GM19240 (cell line): ENCODE measurements around the gene SBNO2.
"Not testable (repeated sequence)": the region's sequence is repeated elsewhere in the genome, so short reads cannot be mapped to it uniquely, and the experiment has no call there.

Source experiments
- DNase-seq: peaks from one replicate; pipeline ENCODE4 v3.0.0; 2011; ENCODE audit warnings: low spot score; ENCODE audit not compliant: insufficient read length

SBNO2 gene

DNA sequence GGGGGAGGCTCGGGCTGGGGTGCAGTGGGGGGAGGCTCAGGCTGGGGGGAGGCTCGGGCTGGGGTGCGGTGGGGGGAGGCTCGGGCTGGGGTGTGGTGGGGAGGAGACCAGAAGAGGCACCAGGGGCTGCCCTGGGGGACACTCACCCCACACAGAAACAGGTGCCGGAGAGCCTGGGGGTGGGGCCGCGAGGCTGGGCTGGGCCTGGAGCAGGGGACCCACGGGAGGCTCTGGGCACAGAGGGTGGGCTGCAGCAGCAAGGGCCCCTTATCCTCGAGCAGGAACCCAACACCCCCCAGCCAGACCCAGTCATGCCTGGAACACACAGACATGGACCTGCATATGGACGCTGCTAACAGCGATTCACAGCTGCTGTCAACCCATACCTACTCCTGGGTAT is 35.9 kb downstream of the SBNO2 start:
- no peak for DNase-seq

DNA sequence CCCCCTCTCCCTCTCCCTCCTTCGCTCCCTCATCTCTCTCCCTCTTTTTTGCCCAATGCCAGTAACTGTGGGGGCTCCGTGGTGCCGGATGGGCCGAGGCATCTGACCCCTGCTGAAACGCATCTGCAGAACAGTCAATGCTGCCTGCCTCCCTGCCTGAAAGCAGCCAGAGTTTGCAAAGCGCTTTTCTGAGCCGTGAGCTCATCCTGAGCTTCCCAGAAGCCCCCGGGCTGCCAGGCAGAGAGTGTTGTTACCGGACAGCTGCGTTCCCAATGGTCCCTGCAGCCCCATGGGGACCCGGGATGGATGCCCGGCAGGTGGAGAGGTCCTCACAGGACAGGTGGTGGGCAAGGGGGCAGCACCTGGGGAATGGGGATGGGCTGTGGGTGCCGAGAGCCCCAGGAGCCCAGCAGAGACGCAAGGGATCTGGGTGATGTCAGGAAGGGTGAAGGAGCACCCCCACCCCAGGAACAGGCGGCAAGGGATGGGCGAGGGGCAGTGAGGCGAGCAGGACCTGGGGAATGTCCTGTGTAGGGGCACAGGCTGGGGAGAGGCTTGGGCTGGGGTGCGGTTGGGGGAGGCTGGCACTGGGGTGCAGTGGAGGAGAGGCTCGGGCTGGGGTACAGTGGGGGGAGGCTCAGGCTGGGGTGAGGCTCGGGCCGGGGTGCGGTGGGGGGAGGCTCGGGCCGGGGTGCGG is 37.3 kb downstream of the SBNO2 start:
- no peak for DNase-seq

DNA sequence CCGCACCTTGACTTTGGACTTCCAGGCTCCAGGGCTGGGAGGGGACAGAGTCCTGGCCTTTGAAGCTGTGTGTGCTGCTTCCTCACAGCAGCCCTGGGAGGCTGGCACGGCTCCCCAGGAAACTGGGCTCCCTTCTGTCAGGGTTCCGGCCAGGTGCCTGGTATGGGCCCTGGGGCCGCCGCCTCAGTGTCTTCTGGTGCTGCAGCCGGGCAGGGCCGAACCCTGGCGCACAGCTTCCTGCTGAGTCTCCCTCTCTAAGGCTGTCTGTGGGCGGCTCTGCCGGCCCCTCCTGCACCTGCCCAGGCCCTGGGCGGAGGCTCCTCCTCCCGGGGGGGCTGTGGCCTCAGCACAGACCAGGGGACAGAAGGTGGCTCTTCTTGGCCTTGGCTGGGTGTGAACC is 37.9 kb downstream of the SBNO2 start:
- no peak for DNase-seq

DNA sequence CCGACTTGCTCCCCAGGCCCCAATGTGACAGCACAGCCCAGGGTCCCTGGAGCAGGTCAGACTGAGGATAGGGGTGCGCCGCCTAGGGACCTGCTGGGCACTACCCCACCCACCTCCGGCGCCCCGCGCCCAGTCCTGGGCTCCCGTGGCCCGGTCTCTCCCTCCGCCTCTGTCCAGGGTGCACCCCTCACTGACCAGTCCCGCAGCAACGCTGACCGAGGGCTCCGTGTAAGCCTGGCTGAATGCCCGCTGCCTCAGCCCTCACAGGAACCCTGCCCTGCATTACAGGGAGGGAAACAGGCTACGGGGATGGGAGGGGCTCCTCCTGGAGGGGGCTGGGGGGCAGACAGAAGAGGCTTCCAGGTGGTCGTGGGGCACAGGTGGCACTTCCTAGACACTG is 38.6 kb downstream of the SBNO2 start:
- no peak for DNase-seq

DNA sequence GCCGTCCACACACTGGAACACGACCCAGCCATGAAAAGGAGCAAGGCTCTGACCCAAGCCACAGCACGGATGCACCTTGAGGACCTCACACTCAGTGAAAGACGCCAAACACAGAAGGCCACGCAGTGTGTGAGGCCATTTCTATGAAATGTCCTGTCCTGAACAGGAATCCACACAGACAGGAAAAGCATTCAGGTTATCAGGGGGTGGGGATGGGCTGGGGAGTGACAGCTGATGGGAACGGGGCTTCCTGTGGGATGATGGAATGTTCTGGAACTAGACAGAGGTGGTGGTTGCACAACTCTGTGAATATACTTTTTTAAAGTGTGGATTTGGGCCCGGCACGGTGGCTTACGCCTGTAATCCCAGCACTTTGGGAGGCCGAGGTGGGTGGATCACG is 39.6 kb downstream of the SBNO2 start:
- DNase-seq, result no peak

DNA sequence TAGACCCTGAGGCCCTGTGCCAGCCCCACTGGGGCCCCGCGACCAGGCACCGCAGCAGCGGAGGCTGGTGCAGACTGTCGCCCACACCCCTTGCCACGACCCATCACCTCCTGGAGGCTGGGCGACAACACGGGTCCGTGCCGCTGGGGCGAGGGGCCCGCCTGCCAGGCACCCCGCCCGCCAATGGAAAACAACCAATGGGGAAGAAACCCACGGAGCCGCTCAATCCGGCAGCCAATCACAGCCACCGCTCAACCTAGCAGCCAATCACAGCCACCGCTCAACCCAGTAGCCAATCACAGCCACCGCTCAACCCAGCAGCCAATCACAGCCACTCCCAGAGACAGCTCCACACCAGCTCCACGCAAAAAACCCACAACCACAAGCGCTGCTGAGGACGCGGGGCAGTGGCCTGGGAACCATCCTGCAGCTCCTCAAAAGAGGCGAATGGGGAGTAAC is 40.6 kb downstream of the SBNO2 start:
- DNase-seq, result peak; percentile 90

DNA sequence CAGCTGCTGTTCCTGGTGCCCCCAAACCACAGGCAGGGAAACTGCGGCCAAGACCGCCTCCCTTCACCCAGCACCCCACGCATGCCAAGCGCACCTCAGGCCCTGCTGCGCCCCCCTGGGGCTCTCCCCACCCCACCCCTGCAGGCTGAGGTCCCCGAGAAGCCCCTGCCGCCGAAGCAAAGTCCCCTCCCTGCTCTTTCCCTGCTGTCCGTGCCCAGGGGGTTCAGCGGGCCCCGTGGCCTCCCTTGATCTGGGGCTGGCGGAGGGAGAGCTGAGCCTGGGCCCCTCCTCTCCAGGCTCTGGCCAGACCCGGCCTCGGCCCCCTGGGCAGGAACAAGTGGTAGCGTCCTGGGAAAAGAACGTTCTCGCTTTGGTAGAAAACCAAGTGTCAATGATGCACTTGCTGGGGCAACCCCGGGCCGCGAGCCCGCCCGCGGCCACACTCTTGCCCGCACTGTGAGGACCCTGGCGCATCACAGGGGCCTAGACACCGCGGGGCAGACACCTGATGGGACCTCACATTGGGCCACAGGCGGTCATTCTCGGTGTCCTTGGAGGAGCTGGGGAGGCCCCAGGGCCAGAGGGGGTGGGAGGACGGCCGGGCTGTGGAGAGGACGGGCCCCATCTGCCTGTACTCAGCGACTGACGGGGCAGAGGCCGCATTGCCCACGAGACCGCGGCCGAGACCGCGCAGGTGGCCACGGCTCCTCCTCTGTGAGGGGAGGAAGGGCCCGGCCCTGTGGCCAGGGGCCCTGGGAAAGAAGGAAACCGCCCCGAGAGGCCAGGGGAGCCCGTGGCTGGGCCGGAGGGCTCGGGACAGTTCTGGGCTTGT is 41.3 kb downstream of the SBNO2 start:
- DNase-seq, result no peak

DNA sequence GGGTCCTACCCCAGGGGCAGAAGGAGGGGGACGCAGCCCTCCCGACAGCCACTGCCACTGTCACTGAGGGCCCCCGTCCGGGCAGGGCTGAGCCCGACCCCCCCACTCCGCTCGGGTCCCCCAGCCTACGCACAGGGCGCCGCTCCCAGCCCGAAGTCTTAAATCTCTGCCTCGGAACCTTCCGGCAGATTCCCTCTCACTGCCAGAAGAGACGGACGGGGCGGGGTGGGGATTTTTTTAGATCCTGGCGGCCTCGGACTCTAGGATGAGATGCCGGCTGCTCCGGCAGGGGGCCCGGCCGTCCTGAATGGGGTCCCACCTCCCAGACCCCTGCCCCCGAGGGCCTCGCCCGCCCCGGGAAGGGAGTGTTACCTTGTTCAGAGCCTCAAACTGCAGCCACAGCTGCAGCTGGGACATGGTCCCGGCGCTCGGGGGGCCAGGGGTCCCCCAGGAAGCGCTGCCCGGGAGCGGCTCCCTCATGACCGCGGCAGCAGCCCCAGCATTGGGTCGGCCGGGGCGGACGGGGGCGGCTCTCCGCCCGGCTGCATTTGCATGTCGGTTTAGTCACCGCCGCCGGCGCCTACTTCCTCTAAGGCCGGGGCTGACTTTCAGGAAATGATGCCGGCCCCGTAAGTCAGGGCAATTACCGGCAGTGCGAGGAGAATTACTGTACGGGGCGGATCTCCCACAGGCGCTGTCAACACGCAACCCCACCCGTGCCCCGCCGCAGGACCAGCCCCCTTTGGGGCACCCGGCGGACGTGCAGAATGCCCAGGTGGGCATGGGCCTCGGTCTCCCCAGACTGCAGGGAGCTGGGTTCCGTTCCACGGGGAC is 42.1 kb downstream of the SBNO2 start:
- peak; percentile 86 for DNase-seq

DNA sequence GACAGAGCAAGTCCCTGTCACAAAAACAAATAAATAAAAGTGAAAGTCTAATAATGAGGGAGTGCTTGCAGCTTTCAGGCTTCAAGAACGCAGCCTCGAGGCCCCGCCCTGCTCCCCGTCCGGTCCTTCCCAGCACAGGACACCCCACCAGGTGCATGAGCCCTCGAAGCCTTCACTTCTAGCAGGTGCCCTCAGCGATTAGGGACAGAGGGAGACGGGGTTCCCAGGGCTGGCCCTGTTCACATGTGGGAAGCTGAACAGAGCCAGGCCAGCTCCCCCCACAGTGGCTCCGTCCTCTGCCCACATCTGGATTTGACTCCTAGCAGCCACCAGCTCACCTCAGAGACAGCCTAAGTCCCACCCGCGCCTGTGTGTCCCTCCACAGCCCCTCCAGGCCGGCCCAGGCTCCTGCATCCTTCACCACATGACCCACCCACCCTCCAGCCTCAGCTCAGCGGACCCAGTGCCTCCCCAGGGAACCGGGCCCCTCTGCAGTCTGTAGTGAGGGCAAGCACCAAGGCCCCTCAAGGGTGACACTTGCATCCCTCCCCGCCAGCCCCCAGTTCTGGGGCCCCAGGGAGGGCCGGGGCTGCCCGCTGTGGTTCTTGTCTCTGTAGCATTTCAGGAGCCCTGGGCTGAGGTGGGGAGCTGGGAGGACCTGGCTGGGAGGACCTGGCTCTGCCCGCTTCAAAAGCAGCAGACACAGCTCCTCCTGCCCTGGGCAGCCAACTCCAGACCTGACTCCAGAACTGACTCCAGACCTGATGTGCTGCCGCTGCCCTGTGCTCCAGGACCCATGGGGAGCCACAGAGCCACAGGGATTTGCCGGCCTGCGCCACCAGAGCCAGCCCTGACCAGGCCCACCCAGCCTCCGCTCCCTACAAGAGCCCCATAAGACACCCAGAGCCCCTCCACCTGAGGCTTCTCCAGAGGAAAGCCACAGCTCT is 43.0 kb downstream of the SBNO2 start:
- DNase-seq, result no peak

DNA sequence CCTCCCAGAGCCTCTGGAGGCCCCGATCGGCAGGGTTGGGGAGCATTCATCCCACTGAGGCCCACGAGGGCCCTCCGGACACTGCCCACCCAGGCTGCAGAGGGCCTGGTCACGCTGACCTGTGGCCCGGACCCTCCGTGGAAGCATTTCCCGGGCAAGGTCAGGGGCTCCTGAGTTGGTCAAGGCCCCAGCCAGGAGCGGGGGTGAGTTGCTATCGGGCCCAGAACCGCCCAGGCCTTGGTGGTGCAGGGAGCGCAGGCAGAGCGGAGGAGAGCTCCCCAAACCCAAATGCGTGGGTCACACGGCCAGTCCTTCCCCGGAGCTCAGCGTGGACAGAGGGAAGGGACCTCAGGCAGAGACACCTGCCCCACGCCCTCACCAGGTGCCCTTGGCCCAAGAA is 44.5 kb downstream of the SBNO2 start:
- no peak for DNase-seq

DNA sequence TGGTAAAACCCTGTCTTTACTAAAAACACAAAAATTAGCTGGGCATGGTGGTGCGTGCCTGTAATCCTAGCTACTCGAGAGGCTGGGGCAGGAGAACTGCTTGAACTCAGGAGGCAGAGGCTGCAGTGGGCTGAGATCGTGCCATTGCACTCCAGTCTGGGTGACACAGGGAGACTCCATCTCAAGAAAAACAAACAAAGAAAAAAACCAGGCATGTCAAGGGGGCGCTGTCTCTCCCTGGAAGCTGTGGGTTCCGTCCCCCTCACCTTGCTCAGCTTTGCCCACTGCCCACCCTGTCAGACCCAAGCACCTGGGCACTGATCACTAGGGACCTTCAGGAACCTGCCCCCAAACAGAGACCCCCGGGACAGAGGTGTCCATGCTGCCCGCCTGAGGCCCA is 45.0 kb downstream of the SBNO2 start:
- not testable (repeated sequence) for DNase-seq

DNA sequence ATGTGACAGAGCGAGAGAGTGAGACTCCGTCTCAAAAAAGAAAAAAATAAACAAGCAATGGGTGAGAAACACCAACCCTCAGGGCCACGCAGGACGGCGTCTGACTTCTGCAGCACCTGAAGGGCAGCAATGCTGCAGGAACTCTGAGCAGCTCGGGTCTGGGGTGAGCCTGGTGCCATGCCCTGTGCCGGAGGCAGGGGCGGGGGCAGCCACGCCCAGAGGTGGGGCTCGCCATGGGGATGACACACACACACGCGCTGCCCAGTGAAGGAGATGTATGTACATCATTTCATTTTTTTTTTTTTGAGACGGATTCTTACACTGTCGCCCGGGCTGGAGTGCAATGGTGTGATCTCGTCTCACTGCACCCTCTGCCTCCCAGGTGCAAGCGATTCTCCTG is 46.0 kb downstream of the SBNO2 start:
- DNase-seq, result no peak

DNA sequence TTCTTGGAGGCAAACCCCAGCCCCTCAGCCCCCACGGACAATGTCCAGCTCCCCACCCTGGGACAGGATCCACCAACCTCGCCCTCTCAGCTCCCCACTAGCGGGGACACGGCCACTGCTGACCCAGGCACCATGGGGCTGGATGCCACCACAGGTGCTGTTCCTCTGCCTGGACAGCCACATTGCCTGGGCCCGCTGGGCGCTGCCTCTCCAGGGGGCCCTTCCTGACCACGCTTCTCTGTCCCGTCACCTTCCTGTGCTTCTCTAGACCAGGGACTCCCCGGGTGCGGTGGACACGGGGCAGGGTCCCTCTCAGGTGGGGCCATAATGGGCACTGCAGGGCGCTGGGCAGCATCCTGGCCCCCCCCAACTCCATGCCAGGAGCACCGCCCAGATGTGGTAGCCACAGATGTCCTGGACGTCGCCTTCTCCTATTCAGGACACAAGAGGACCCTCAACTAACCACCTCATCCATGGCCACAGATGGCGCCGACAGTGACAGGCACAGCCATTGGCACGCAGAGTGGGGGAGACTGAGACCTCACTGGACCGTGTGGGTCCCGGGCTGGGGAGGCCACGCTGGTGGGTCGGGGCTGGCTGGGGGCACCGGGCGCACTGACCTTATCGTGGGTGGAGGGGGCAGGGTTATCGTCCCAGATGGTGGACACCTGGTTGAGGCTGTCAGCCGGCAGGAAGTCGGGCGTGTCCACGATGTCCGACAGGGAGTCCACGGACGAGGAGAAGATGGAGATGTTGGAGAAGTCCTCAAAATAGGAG is 46.9 kb downstream of the SBNO2 start:
- no peak for DNase-seq

DNA sequence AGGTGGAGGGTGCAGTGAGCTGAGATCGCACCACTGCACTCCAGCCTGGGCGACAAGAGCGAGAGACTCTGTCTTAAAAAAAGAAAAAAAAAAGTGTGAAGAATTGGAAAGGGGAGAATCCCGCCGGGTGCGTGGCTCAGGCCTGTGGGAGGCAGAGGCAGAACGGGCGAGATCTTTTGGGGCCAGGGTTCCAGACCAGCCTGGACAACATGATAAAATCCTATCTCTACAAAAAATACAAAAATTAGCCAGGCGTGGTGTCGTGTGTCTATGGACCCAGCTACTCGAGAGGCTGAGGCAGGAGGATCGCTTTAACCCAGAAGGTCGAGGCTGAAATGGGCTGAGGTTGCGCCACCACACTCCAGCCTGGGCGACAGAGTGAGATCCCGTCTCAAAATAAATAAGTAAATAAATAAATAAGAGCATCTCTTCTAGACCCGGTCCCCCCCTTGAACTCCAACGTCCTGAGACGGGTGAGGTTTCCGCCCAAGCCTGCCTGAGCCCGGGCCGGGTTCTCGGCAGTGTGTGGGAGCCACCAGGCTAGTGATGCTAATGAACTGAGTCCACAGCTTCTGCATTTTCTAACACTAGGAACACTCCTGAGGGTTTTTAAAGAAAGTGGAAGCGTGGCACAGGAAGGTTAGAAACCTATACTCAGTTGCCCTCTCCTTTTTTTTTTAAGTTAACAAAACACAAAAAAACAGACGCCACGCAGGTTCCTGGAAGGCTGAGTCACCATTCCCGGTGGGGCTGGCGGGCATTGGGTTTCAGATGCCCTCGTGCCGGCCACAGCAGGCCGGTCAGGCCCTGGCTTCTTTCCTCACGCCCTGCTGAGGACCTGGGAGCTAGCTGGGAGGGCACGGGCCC is 48.2 kb downstream of the SBNO2 start:
- DNase-seq, result no peak

DNA sequence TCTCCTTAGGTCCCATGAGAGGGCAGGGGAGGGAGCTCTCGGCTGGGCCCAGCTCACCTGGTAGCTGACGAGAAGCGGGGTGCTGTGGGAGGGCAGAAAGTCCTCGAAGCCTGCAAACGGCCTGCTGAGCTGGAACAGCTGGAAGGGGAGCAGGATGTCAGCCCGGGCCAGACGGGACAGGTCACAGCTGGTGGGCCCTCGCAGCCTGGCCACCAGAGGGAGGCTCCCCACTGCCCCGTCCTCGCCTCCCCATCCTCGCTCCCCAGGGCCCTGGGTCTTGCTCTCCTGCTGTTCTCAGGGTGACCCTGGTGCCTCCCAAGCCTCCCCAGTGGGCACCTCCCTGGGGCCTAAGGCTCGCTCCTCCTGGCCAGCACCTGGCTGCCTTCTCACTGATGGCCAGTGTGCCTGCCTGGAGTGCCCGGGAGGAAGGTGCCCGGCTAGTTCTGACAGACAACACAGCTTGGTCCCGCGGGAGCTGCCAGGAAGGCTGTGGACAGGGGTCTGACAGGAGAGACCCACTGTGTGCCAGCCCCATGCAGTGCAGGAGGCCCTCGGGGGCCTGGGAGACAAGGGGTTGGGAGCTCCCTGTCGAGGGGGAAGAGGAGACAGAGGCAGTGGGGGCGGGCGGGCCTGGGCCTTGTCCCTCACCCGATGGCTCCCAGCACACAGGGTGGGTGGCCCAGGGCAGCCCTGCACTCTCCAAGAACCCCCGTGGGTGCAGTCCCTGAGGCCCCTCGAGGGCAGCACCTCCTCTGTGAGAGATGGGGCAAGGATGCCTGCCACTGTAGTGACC is 50.0 kb downstream of the SBNO2 start:
- no peak for DNase-seq

DNA sequence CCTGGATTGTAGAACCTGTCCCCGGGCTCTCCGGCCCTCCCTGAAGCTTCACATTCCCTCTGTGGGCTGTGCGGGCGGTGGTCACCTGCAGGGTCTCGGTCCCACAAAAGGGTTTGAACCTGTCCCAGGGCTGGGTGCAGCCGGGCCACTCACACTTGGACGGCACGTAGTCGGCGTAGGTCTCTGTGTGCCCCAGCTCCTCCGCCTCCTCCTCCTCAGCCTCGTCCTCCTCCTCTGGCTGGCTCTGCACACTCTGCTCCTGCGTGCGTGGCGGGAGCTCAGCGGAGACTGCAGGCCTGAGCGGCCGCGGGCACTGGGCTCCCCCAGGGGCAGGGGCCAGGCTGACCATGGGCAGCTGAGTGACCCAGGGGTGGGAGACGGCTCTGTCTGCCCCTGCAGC is 50.7 kb downstream of the SBNO2 start:
- DNase-seq, result no peak

DNA sequence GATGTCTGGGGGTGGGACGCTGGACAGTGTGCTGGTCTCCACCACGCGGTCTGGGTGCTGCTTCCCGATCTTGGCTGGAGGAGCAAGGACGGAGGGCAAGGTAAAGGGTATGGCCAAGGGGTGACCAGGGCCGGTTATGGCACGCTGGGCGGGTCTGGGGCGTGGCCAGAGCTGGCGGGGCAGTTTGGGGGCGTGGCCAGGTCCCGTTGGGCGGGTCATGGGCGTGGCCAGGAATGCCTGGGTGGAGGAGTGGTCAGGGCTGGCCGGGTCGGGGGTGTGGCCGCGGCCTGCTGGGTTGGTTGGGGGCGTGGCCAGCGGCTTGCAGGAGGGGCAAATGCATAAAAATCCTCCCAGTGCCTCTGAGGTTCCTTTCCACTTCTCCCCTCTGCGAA is 51.1 kb downstream of the SBNO2 start:
- no peak for DNase-seq
